ENCODE data around the gene CERS3. TPM values are rescaled to one million over a fixed set of nuclear protein-coding genes. Genes with fewer than 3 reads are reported as not detected.

Gene CERS3
- total RNA-seq, 1 experiment from 2014 or later = not detected

DNA sequence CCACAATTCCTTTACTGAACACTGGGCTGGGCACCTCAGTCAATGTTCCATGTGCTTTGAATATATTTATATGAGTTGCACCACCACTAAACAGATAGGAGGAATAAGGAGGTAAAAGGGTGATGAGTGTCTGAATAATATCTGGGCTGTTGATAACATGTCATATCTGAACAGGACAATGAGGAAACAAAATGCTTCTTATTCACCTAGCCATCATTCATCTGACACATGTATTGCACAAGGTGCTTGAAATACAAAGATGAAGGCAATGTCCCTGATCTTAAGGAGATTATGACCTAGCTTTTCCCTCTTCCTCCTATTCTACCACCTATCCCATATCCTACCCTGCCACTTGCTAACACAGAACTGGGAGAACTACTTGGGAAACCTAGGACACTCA, 8.0 kb upstream of the CERS3 start:
- POLR2A ChIA-PET (ENCODE audit: low non-redundant PET) = no interaction called here
- intact Hi-C loops (cut with micrococcal nuclease; ENCODE audit: unreplicated experiment) = no loop called here
- no peaks in the 10 kb centered on the region for H3K9me3 ChIP-seq (ENCODE audit: low read depth, low read length, poor library complexity, severe bottlenecking)

DNA sequence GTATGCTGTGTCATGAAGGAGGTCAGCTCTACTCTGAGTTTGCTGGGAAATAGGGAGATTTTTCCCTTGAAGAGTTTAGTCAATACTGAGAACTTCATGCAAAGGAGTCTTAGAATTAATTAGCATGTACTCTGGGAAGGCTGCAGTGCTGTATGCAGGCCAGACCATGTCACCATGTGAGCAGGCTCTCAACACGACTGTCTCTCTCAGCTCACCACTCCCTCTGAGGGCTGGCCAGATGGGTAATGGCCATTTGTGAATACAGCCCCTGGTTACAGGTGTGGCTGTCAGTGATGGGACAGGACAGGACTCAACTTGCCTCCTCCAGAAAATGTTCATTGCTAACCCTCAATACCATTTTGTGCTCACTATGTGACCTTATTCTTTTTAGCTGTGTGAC, 5.1 kb upstream of the CERS3 start:
- no peaks in the 10 kb centered on the region for H3K4me1 ChIP-seq (ENCODE audit: insufficient read depth, low read length, poor library complexity, severe bottlenecking)
- intact Hi-C loops (cut with micrococcal nuclease; ENCODE audit: unreplicated experiment) = no loop called here
- TF ChIP-seq EZH2 (IDR thresholded peaks at IDR 0.05; ENCODE audit: borderline replicate concordance, low read depth, low read length, poor library complexity, severe bottlenecking) = no peak
- TF ChIP-seq, protein P1, sequence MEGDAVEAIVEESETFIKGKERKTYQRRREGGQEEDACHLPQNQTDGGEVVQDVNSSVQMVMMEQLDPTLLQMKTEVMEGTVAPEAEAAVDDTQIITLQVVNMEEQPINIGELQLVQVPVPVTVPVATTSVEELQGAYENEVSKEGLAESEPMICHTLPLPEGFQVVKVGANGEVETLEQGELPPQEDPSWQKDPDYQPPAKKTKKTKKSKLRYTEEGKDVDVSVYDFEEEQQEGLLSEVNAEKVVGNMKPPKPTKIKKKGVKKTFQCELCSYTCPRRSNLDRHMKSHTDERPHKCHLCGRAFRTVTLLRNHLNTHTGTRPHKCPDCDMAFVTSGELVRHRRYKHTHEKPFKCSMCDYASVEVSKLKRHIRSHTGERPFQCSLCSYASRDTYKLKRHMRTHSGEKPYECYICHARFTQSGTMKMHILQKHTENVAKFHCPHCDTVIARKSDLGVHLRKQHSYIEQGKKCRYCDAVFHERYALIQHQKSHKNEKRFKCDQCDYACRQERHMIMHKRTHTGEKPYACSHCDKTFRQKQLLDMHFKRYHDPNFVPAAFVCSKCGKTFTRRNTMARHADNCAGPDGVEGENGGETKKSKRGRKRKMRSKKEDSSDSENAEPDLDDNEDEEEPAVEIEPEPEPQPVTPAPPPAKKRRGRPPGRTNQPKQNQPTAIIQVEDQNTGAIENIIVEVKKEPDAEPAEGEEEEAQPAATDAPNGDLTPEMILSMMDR (conservative IDR thresholded peaks at IDR 0.05; ENCODE audit: low read depth, low read length) = no peak
- no TSS peak for BruUV-seq (replicated peaks)
- no peak overlapping the region for H3K27ac ChIP-seq (ENCODE audit: low read depth, low read length, poor library complexity, severe bottlenecking)
- no peaks in the 10 kb centered on the region for H3K9me3 ChIP-seq (ENCODE audit: low read depth, low read length, poor library complexity, severe bottlenecking)
- no peaks in the 10 kb centered on the region for H3K36me3 ChIP-seq (ENCODE audit: insufficient read depth, low read length, poor library complexity, severe bottlenecking)
- no peak overlapping the region for H3K4me3 ChIP-seq (ENCODE audit: low read depth, low read length, poor library complexity, severe bottlenecking)
- ChIA-PET CTCF (no interaction called here), POLR2A (ENCODE audit: low non-redundant PET) (no interaction called here)
- H3K27me3 ChIP-seq (replicated peaks; ENCODE audit: insufficient read depth, low read depth, low read length, poor library complexity) = peaks cover 44% of the 10 kb centered on the region
- DNase-seq (ENCODE audit: low spot score) = no peak

More for the DNA sequence above, 8.0 kb upstream of the CERS3 start:
- no peaks in the 10 kb centered on the region for H3K36me3 ChIP-seq (ENCODE audit: insufficient read depth, low read length, poor library complexity, severe bottlenecking)
- no TSS peak for BruUV-seq (replicated peaks)
- H3K27ac ChIP-seq (ENCODE audit: low read depth, low read length, poor library complexity, severe bottlenecking) = no peak overlapping the region
- no peaks in the 10 kb centered on the region for H3K4me1 ChIP-seq (ENCODE audit: insufficient read depth, low read length, poor library complexity, severe bottlenecking)
- CTCF ChIA-PET = no interaction called here
- H3K4me3 ChIP-seq (ENCODE audit: low read depth, low read length, poor library complexity, severe bottlenecking) = no peak overlapping the region
- H3K27me3 ChIP-seq (replicated peaks; ENCODE audit: insufficient read depth, low read depth, low read length, poor library complexity) = peaks cover 16% of the 10 kb centered on the region
- TF ChIP-seq, protein P1 (conservative IDR thresholded peaks at IDR 0.05; ENCODE audit: low read depth, low read length) = no peak
- no peak for TF ChIP-seq EZH2 (IDR thresholded peaks at IDR 0.05; ENCODE audit: borderline replicate concordance, low read depth, low read length, poor library complexity, severe bottlenecking)
- no peak for DNase-seq (ENCODE audit: low spot score)

DNA sequence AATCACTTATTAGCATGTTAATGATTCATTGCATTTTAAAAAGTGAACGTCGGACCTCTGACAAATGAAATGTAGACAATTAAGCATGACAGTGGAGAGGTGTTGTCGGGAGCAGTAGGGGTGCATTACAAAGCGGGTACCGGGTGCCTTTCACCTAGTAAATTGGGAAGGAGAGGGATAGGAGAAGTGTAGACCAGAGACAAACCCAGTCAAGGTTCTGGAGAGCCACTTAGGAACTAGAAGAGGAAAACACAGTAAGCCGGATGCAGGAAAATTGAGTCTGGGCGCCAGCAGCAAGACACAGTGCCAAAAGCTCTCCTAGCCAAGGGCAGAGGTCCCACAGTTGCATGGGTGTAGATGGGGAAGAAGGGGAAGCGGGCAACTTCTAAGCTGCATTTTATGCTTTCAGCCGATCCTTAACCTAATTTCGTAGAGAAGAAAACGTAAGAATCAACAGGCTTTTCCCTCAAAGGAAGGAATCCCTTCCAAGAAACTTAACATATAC, 3.1 kb upstream of the CERS3 start:
- intact Hi-C loops (cut with micrococcal nuclease; ENCODE audit: unreplicated experiment) = no loop called here
- CTCF ChIA-PET = no interaction called here
- POLR2A ChIA-PET (ENCODE audit: low non-redundant PET) = no interaction called here
- H3K36me3 ChIP-seq (ENCODE audit: insufficient read depth, low read length, poor library complexity, severe bottlenecking) = no peaks in the 10 kb centered on the region
- H3K4me1 ChIP-seq (ENCODE audit: insufficient read depth, low read length, poor library complexity, severe bottlenecking) = no peaks in the 10 kb centered on the region
- peak; percentile 58 for TF ChIP-seq EZH2 (IDR thresholded peaks at IDR 0.05; ENCODE audit: borderline replicate concordance, low read depth, low read length, poor library complexity, severe bottlenecking)
- TF ChIP-seq, protein P1 (conservative IDR thresholded peaks at IDR 0.05; ENCODE audit: low read depth, low read length) = no peak
- BruUV-seq (replicated peaks) = no TSS peak
- no peak overlapping the region for H3K4me3 ChIP-seq (ENCODE audit: low read depth, low read length, poor library complexity, severe bottlenecking)
- no peaks in the 10 kb centered on the region for H3K9me3 ChIP-seq (ENCODE audit: low read depth, low read length, poor library complexity, severe bottlenecking)
- no peak overlapping the region for H3K27ac ChIP-seq (ENCODE audit: low read depth, low read length, poor library complexity, severe bottlenecking)
- peaks cover 44% of the 10 kb centered on the region for H3K27me3 ChIP-seq (replicated peaks; ENCODE audit: insufficient read depth, low read depth, low read length, poor library complexity)
- no peak for DNase-seq (ENCODE audit: low spot score)

All from A673 (cell line).